ENCODE data around the gene RPRD1A.
"Not testable (repeated sequence)": the region's sequence is repeated elsewhere in the genome, so short reads cannot be mapped to it uniquely, and the experiment has no call there.

Gene RPRD1A

DNA sequence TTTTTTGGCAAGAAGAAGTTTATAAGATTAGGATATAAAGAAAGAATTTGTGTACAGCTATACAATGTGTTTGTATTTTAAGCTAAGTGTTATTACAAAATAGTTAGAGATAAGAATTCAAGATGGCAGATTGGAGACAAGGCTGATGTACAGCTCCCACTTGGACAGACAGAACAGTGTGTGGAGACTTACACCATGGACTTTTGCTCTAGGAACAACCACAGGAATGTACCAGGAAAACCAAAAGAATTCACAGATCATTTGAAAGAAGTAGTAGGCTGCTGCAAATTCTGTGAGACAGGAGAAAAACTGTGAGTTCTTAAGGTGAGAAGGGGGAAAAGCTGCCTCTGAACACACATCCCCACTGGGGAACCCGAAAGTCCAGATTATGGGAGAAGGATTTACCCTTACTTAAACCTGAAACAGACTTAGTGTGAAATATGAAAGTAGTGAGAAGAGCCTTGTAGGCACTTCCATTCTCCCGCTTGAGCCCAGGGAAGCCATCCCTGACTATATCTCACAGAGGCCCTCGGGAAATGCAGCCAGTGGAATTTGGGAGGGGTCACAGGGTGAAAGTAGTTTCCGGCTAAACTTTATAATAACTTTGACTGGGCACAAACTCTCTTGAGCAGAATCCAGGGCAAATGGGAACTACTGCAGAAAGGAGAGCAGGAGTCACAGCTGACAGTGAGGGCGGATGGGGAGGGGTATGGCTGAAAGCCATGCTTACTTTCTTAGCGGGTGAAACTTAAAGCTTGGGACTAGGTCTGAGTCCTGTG is 11.6 kb upstream of the RPRD1A start:
- no peaks in the 10 kb centered on the region for H4K20me1 ChIP-seq (ENCODE audit: low read depth, low read length)
- H3K9me3 ChIP-seq (ENCODE audit: insufficient read depth, low read length): 0 out of 2 replicates have a peak, but pooled peaks cover 5% of the 10 kb centered on the region
- H3F3A ChIP-seq (ENCODE audit: insufficient read depth): no peaks in the 10 kb centered on the region
- no peaks in the 10 kb centered on the region for H3K27me3 ChIP-seq (ENCODE audit: low read length)
- TF ChIP-seq, protein P1, sequence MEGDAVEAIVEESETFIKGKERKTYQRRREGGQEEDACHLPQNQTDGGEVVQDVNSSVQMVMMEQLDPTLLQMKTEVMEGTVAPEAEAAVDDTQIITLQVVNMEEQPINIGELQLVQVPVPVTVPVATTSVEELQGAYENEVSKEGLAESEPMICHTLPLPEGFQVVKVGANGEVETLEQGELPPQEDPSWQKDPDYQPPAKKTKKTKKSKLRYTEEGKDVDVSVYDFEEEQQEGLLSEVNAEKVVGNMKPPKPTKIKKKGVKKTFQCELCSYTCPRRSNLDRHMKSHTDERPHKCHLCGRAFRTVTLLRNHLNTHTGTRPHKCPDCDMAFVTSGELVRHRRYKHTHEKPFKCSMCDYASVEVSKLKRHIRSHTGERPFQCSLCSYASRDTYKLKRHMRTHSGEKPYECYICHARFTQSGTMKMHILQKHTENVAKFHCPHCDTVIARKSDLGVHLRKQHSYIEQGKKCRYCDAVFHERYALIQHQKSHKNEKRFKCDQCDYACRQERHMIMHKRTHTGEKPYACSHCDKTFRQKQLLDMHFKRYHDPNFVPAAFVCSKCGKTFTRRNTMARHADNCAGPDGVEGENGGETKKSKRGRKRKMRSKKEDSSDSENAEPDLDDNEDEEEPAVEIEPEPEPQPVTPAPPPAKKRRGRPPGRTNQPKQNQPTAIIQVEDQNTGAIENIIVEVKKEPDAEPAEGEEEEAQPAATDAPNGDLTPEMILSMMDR (IDR thresholded peaks at IDR 0.05; ENCODE audit: insufficient read depth, low read length, poor library complexity, severe bottlenecking): no peak
- no peak for TF ChIP-seq EZH2phosphoT487 (conservative IDR thresholded peaks at IDR 0.05; ENCODE audit: low read length)
- H3K4me3 ChIP-seq (ENCODE audit: insufficient read depth, low read length, poor library complexity, severe bottlenecking): no peak overlapping the region
- no peaks in the 10 kb centered on the region for H3K79me2 ChIP-seq (ENCODE audit: insufficient read depth, low read length)
- H3K27ac ChIP-seq (ENCODE audit: low read depth, low read length): no peak overlapping the region
- no peak overlapping the region for H2AFZ ChIP-seq (ENCODE audit: low read depth, low read length, severe bottlenecking)
- no peak overlapping the region for H3K9ac ChIP-seq (ENCODE audit: low read length)
- H3K36me3 ChIP-seq (ENCODE audit: low read length): no peaks in the 10 kb centered on the region; the same call in 1 of the 2 replicates
- H3K4me2 ChIP-seq (ENCODE audit: low read depth, low read length, poor library complexity, severe bottlenecking): no peak overlapping the region
- H3K9me2 ChIP-seq (replicated peaks; ENCODE audit: insufficient read depth, low read length): no peaks in the 10 kb centered on the region

DNA sequence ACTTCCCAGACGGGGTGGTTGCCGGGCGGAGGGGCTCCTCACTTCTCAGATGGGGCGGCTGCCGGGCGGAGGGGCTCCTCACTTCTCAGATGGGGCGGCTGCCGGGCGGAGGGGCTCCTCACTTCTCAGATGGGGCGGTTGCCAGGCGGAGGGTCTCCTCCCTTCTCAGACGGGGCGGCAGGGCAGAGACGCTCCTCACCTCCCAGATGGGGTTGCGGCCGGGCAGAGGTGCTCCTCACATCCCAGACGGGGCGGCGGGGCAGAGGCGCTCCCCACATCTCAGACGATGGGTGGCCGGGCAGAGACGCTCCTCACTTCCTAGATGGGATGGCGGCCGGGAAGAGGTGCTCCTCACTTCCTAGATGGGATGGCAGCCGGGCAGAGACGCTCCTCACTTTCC is 10.4 kb upstream of the RPRD1A start:
- H3F3A ChIP-seq (ENCODE audit: insufficient read depth); H3K4me3 ChIP-seq (ENCODE audit: insufficient read depth, low read length, poor library complexity, severe bottlenecking); H3K9ac ChIP-seq (ENCODE audit: low read length); H3K36me3 ChIP-seq (ENCODE audit: low read length); H3K27ac ChIP-seq (ENCODE audit: low read depth, low read length); H4K20me1 ChIP-seq (ENCODE audit: low read depth, low read length); H3K27me3 ChIP-seq (ENCODE audit: low read length); H2AFZ ChIP-seq (ENCODE audit: low read depth, low read length, severe bottlenecking); H3K9me3 ChIP-seq (ENCODE audit: insufficient read depth, low read length); H3K79me2 ChIP-seq (ENCODE audit: insufficient read depth, low read length); H3K4me2 ChIP-seq (ENCODE audit: low read depth, low read length, poor library complexity, severe bottlenecking); H3K9me2 ChIP-seq (replicated peaks; ENCODE audit: insufficient read depth, low read length): not testable (repeated sequence)

DNA sequence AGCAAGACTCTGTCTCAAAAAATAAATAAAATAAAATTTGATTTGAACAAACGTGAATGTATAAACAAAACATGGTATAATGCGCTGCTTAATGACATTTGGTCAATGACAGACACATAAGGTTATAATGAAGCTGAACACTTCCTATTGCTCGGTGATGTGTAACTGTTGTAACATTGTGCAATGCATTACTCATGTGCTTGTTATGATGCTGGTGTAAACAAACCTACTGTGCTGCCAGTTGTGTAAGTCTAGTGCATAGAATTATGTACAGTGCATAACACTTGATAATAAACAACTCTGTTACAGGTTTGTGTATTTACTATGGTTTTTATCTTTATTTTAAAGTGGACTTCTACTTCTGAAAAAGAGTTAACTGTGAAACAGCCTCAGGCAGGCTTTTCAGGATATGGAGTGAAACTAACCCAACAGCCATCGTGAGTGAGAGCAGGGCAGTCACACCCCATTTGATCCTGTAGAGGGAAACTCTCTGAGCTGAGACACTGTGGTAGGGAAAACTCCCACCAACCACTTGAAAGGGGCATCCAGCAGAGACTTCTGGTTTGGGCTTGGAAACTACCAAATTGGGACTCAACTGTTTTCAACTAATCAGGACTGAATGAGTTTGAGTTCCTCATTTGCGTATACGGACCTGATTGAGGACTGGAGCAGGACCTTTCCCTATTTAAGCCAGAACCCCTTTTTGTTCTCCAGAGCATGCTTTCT is 8.7 kb upstream of the RPRD1A start:
- no peaks in the 10 kb centered on the region for H3F3A ChIP-seq (ENCODE audit: insufficient read depth)
- H3K4me2 ChIP-seq (ENCODE audit: low read depth, low read length, poor library complexity, severe bottlenecking): no peak overlapping the region
- no peaks in the 10 kb centered on the region; the same call in 1 of the 2 replicates for H3K36me3 ChIP-seq (ENCODE audit: low read length)
- no peak overlapping the region for H3K9ac ChIP-seq (ENCODE audit: low read length)
- H3K4me3 ChIP-seq (ENCODE audit: insufficient read depth, low read length, poor library complexity, severe bottlenecking): no peak overlapping the region
- no peak for TF ChIP-seq EZH2phosphoT487 (conservative IDR thresholded peaks at IDR 0.05; ENCODE audit: low read length)
- TF ChIP-seq, protein P1 (IDR thresholded peaks at IDR 0.05; ENCODE audit: insufficient read depth, low read length, poor library complexity, severe bottlenecking): no peak
- no peak overlapping the region for H2AFZ ChIP-seq (ENCODE audit: low read depth, low read length, severe bottlenecking)
- H3K9me2 ChIP-seq (replicated peaks; ENCODE audit: insufficient read depth, low read length): no peaks in the 10 kb centered on the region
- H3K27ac ChIP-seq (ENCODE audit: low read depth, low read length): no peak overlapping the region
- H3K27me3 ChIP-seq (ENCODE audit: low read length): no peaks in the 10 kb centered on the region
- H3K9me3 ChIP-seq (ENCODE audit: insufficient read depth, low read length): 0 out of 2 replicates have a peak, but pooled peaks cover 5% of the 10 kb centered on the region
- H3K79me2 ChIP-seq (ENCODE audit: insufficient read depth, low read length): no peaks in the 10 kb centered on the region
- no peaks in the 10 kb centered on the region for H4K20me1 ChIP-seq (ENCODE audit: low read depth, low read length)

DNA sequence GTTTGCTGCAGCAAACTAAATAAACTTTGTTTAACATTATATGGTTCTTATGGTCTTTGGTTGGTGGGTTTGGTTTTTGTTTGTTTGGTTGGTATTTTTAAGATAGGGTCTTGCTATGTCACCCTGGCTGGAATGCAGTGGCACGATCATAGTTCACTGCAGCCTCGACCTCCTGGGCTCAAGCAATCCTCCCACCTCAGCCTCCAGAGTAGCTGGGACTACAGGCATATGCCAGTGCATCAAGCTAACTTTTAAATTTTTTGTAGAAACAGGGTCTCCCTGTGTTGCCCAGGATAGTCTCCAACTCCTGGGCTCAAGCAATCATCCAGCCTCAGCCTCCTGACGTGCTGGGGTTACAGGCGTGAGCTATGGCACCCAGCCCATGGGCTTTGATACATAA is 7.1 kb upstream of the RPRD1A start:
- no peak overlapping the region for H3K9ac ChIP-seq (ENCODE audit: low read length)
- no peak for TF ChIP-seq EZH2phosphoT487 (conservative IDR thresholded peaks at IDR 0.05; ENCODE audit: low read length)
- TF ChIP-seq, protein P1 (IDR thresholded peaks at IDR 0.05; ENCODE audit: insufficient read depth, low read length, poor library complexity, severe bottlenecking): no peak
- H3K79me2 ChIP-seq (ENCODE audit: insufficient read depth, low read length): no peaks in the 10 kb centered on the region
- H3K4me2 ChIP-seq (ENCODE audit: low read depth, low read length, poor library complexity, severe bottlenecking): no peak overlapping the region
- H3K27ac ChIP-seq (ENCODE audit: low read depth, low read length): no peak overlapping the region
- H3K27me3 ChIP-seq (ENCODE audit: low read length): no peaks in the 10 kb centered on the region
- H2AFZ ChIP-seq (ENCODE audit: low read depth, low read length, severe bottlenecking): no peak overlapping the region
- no peaks in the 10 kb centered on the region for H3K36me3 ChIP-seq (ENCODE audit: low read length)
- H3F3A ChIP-seq (ENCODE audit: insufficient read depth): no peaks in the 10 kb centered on the region
- no peak overlapping the region for H3K4me3 ChIP-seq (ENCODE audit: insufficient read depth, low read length, poor library complexity, severe bottlenecking)
- H3K9me3 ChIP-seq (ENCODE audit: insufficient read depth, low read length): no peaks in the 10 kb centered on the region
- no peaks in the 10 kb centered on the region for H4K20me1 ChIP-seq (ENCODE audit: low read depth, low read length)
- H3K9me2 ChIP-seq (replicated peaks; ENCODE audit: insufficient read depth, low read length): no peaks in the 10 kb centered on the region
